Erythroblast (primary cell): ENCODE measurements around the gene ERCC8.

ENCODE experiments used
- GATA1 ChIP-seq: IDR thresholded peaks from 2 replicates; pipeline ENCODE4 v1.6.1; 2011; ENCODE audit warnings: low read depth, mild to moderate bottlenecking, control low read depth, low read length, moderate library complexity
- POLR2A ChIP-seq: IDR thresholded peaks from 2 replicates; pipeline ENCODE4 v1.6.1; 2011; ENCODE audit warnings: mild to moderate bottlenecking, low read length

DNA sequence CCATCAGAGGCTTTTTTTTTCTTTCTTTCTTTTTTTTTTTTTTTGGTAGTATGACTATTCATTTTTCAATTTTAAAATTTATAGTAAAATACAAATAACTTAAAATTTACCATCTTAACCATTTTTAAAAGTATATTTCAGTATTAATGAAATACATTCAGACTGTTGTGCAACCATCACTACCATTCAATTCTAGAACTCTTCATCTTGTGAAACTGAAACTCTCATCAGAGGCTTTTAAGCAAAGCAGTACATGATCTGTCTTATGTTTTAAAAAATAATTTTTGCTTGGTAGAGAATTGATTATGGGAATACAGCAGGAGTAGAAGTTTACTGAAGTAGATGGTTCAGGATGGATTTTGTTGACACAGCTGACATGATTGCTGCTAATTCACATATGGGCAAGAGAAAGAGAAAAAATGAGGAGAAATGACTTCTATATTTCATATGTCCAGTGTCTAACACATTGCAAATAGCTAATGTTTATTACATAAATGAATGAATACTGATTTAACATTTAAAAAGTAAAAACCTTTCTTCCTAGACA lies 114.2 kb downstream of the ERCC8 start:
- TF ChIP-seq POLR2A (no peak), GATA1 (no peak)
